GM10266 (cell line): ENCODE data around the gene GMPPA.

Source experiments
- DNase-seq: peaks from one replicate; pipeline ENCODE4 v3.0.0; 2012; ENCODE audit errors: extremely low spot score
- CTCF ChIP-seq: IDR thresholded peaks from 2 replicates; pipeline ENCODE4 v1.5.1; 2012; ENCODE audit warnings: mild to moderate bottlenecking, low read depth; ENCODE audit not compliant: control insufficient read depth, insufficient read depth; ENCODE audit errors: missing control alignments

Gene GMPPA

GRCh38 chr2:219517954-219518778 is 19.5 kb downstream of the GMPPA start:
- TF ChIP-seq CTCF = no peak
- no peak for DNase-seq

- no peak for DNase-seq
- TF ChIP-seq CTCF = no peak
These were observed 20.8 kb downstream of the GMPPA start for GRCh38 chr2:219519526-219519916.

GRCh38 chr2:219520079-219520478 is 21.4 kb downstream of the GMPPA start:
- no peak for TF ChIP-seq CTCF
- DNase-seq = no peak

- TF ChIP-seq CTCF = peak; percentile 36
- DNase-seq = peak; percentile 62
These were observed 22.6 kb downstream of the GMPPA start for GRCh38 chr2:219521066-219521880.

GRCh38 chr2:219522111-219523030 is 23.7 kb downstream of the GMPPA start:
- no peak for TF ChIP-seq CTCF
- peak; percentile 19 for DNase-seq

GRCh38 chr2:219523031-219523671 is 24.5 kb downstream of the GMPPA start:
- DNase-seq = peak; percentile 22
- TF ChIP-seq CTCF = no peak
